HL-60/S4 treated with retinoic acid at 250 ng/mL for 4 days and 3 days (cell line): Measurements from ENCODE around the gene TTBK2.

Experiments
- in situ Hi-C: fragments of 300-500 bp; cut with MboI; formaldehyde crosslinking; loops from 2 replicates; pipeline ENCODE4 v1.7.0; 2022; ENCODE audit warnings: low sequenced_read_pairs

The TTBK2 gene

DNA sequence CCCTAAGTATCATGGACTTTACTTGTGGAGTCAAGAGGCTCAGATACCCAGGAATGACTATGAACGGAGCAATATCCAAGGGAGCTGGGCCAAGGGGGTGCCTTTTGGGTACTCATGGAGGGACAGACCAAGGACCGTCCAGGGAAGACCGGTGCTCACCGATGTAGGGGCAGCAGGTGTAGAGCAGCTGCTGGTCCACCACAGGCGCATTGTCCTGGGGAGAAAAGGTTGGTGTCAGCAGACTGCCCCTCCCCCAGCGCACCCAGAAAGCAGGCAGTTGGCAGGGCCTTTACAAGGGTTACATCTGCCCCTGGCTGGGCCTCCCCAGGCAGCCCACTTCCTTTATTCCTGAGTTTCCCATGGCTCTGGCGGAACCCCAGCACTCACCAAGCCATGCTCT, 191.2 kb downstream of the TTBK2 start:
- in situ Hi-C loops = no loop called here

GRCh38 chr15:42728972-42729371, 191.6 kb downstream of the TTBK2 start:
- in situ Hi-C loops = no loop called here

GRCh38 chr15:42728560-42728959, 192.0 kb downstream of the TTBK2 start:
- in situ Hi-C loops = no loop called here

GRCh38 chr15:42727750-42728381, 192.7 kb downstream of the TTBK2 start:
- in situ Hi-C loops = no loop called here

- in situ Hi-C loops = no loop called here
Measured at GRCh38 chr15:42726114-42726513, 194.5 kb downstream of the TTBK2 start.

DNA sequence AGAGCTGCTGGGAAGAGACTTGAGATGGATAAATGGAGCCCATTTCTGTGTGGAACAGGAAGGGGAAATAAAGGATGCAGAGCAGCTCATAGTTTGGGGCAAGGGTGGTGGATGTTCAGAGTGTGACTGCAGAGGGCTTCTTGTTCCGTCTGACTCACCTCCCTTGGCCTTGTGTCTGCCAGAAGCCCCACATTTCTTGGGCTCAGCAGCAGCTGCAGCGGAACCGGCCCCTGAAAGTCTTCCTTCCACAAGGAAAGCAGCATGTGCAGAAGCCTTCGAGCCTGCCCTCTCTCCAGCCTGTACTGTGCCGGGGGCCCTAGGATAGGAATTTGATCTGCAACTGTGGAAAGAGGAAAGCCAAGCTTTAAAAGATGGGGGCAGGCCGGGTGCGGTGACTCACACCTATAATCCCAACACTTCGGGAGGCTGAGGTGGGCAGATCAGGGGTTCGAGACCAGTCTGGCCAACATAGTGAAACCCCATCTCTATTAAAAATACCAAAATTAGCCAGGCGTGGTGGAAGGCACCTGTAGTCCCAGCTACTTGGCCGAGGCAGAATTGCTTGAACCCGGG, 195.2 kb downstream of the TTBK2 start:
- in situ Hi-C loops = no loop called here

DNA sequence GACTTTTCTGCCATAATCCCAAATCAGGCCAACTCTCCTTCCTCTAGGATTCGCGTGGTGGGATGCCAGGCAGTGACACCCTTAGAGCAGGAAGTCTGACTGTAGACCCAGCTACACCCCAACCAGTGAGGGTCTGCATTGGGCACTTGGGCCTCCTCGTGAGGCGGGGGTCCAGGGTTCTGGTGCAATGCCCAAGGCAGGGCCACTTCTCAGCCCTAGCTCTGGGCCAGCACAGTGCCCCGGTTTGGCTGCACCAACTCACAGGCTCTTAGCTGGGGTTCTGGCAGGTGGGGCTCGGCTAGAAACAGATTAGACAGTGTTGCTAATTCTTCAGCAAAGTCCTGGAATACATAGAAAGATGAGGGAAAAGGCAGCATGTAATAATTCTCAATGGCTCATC, 196.3 kb downstream of the TTBK2 start:
- in situ Hi-C loops = no loop called here

- in situ Hi-C loops = no loop called here
Measured at GRCh38 chr15:42723068-42723467, 197.5 kb downstream of the TTBK2 start.

GRCh38 chr15:42721916-42722315, 198.7 kb downstream of the TTBK2 start:
- in situ Hi-C loops = no loop called here

GRCh38 chr15:42721016-42721415, 199.6 kb downstream of the TTBK2 start:
- in situ Hi-C loops = no loop called here

GRCh38 chr15:42720071-42720470, 200.5 kb downstream of the TTBK2 start:
- in situ Hi-C loops = no loop called here

- in situ Hi-C loops = loop anchor here (10.0 kb wide), 1 partner anchor 206 kb away; the partner anchor contains the start of gene TTBK2
Measured at GRCh38 chr15:42719043-42719442, 201.5 kb downstream of the TTBK2 start.

DNA sequence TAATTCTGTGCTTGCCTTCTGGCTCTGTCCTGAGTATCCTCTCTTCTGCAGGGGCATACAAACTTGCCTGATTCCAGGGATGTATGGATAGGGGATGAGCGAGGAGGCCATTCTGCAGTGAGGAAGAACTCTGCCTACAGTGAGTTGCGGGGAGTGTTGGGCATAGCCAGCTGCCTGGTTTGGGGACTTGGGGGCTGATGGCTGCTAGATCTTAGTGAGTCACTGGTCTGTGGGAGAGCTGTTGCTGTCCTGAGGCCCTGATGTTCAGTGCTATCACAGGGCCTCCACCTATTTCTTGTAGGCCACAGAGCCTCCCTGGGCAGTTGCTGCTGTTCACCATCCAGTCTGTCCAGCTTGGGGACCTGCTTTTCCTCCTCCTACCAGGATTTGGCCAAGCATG, 204.0 kb downstream of the TTBK2 start:
- in situ Hi-C loops = loop anchor here (10.0 kb wide), 1 partner anchor 208 kb away; the partner anchor contains the start of gene TTBK2

DNA sequence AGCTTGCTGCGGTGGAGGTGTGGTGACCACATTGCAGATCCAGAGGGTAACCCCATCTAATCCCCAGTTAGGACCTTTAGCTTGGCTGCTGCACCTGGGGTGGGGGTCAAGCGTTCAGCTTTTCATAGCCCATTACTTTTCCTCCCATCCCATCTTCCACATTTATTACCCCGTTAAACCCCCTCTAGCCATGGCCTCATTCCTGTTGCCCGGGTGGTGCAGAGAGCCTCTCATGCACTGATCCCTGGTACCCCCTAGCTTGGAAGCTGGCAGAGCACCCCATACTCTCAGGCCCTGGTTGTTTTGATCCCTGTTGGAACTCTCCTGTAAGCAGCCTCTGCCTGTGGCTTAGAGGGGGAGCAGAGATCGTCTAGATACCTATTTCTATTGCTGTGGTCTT, 204.5 kb downstream of the TTBK2 start:
- in situ Hi-C loops = loop anchor here (10.0 kb wide), 1 partner anchor 209 kb away; the partner anchor contains the start of gene TTBK2

GRCh38 chr15:42712584-42712983, 208.0 kb downstream of the TTBK2 start:
- in situ Hi-C loops = loop anchor here (10.0 kb wide), 1 partner anchor 212 kb away; the partner anchor contains the start of gene TTBK2

DNA sequence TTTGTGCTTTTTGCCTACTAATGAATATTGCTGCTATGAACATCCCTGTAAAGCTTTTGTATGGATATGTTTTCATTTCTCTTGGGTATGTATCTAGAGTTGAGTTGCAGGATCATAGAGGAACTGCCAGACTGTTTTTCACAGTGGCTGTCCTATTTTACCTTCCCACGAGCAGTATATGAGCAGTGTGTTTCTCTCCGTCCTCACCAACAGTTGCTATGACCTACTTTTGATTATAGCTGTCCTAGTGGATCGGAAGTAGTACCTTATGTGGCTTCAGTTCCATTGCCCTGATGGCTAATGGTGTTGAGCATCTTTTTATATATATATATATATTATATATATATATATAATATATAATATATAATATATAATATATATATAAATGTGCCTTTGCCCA, 208.8 kb downstream of the TTBK2 start:
- in situ Hi-C loops = loop anchor here (10.0 kb wide), 1 partner anchor 213 kb away; the partner anchor contains the start of gene TTBK2

DNA sequence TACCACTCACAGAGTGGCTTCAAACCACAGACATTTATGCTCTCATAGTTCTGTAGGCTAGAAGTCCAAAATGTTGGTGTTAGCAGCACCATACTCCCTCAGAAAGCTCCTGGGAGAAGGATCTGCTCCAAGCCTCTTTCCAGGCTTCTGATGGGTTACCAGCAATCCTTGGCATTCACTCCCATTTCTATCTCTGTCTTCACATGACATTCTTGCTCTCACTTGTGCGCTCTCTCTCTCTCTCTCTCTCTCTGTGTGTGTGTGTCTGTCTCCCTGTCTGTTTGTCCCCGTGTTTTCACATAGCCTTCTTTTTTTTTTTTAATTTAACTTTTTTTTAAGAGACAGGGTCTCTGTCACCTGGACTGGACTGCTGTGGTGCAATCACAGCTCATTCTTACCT, 209.9 kb downstream of the TTBK2 start:
- in situ Hi-C loops = loop anchor here (10.0 kb wide), 1 partner anchor 214 kb away; the partner anchor contains the start of gene TTBK2

GRCh38 chr15:42707873-42708544, 212.6 kb downstream of the TTBK2 start:
- in situ Hi-C loops = no loop called here

DNA sequence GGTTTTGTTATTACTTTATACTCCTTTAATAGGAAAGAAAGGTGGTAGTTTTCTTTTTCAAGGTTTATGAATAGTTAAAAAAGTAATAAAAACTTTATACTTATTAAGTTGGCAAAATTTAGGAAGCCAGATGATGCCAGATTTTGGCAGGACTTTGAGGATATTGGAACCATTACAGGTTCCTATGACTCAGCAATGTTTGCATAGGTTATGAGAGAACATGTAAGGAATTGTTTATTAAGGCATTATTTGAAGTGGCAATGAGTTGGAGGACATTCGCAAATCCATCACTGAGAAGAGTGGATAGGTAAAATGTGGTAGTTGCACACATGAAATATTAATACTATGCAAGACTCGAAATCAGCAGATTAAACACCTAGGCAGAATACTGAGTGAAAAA, 213.5 kb downstream of the TTBK2 start:
- in situ Hi-C loops = no loop called here

GRCh38 chr15:42705336-42705735, 215.2 kb downstream of the TTBK2 start:
- in situ Hi-C loops = no loop called here

GRCh38 chr15:42704492-42704926, 216.1 kb downstream of the TTBK2 start:
- in situ Hi-C loops = no loop called here

DNA sequence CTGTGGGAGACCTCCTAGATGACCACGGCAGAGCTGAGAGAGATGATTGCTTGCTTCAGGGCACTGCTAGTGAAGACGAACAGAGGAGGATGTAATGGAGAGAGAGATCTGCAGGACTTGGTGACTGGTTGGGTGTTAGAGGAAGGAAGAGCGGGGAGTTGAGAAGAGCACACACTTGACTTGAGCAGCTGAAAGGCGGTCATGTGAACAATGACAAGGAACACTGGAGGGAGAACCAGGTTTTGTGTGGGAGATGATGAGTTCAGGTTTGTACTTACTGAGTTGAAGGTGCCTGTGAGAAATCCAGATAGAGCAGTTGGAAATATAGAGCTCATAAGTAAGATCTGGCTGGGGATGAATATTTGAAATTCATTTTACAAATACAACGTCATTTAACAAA, 224.0 kb downstream of the TTBK2 start:
- in situ Hi-C loops = no loop called here
